Fibroblast of skin of right biceps (primary cell): ENCODE data around the gene CDT1.

Experiments
- DNase-seq: peaks from one replicate; pipeline ENCODE4 v3.0.0-alpha.2; 2013

CDT1 gene

DNA sequence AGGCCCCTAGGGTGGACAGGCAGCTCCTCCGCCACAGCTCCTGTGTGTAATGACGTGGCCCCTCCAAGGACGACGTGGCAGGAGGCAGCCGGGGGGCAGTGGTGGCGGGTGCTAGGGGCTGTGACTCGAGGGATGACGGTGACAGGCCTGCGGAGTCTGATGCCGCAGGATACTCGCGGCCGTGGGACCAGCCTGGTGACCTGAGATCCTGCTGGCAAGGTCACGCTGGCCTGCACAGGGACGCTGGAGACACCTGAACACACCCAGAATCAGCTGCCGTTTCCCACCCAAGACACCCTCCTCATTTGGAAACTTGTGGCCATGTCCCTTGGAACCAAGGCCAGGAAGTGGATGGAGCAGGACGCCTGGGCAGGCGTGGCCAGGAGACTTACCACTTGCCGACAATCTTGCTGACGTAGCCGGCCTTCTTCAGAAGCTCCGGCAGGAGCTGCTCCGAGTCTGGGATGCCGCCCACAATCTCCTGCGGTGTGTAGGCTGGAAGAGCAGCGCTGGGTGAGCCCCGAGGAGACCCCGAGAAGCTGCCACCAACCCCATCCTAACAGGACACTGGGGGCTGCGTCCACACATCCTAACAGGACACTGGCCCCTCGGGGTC lies 37.1 kb downstream of the CDT1 start:
- DNase-seq, result no peak

DNA sequence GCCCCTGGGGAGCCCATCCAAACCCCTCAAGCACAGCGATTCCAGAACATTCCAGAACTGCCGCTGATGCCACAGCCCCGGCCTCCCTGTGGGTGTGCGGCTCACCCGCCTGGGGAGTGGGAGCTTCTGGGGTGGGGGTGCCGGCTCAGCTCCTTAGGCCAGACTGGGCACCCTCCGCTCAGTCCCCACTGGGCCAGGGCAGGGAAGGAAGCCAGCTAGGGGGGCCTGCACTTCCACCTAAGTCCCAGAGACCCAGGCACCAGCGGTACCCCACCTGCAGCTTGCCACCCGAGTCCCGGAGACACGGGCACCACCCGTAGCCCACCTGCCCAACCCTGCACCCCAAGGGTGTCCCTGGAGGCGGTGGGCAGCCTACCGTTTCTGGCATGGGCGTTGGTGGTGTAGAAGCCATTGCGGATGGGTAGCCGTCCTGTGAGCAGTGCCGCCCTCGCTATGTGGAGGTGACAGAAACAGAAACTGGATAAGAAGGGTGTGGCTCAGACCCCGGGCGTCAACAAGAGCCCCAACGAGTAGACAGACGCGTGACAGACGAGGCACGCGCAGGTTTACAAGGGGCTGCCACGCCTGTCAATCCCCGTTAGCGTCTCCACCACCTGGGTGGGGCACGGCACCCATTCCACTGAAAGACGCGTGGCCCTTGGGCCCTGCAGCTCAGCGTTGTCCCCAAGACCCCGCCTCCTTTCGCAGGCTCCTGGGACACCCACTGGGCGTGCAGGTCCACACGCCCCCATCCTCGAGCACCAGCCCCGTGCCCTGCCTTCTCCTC lies 38.1 kb downstream of the CDT1 start:
- DNase-seq, result no peak

DNA sequence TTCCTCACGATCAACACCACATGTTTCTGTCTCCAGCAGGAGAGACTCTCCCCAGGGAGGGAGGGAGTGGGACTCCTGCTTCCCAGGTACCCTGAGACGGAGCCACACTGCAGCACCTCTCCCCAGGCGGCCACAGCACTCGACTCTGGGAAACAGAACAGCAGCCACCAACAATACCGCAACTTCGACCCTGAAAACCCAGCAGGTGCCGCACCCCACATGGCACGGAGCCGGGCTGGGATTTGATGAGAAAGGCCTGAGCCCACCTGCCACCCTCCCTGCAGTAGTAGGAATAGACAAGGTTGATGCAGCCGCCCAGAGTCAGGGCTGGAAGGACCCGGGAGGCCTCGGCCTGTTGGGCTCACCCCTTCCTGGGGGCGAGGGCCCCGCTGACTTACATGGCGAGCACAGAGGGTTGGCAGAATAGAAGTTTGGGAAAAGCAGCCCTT lies 38.7 kb downstream of the CDT1 start:
- no peak for DNase-seq

DNA sequence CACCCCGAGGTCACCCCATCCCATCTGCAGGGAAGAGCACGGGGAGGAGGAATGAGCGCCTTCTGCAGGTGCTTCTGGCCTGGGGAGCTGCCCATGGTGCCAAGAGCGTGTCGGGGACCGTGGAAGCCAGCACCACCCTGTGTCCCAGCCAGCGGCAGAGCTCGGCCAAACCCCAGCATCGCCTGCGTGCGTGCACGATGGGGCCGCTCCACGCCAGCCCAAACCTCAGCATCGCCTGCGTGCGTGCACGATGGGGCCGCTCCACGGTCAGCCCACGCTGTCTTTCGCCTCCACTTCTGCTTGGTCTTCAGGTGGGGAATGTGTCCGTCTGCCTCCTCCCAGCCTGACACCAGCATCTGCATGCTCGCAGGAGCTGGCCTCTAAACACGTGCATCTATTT lies 39.2 kb downstream of the CDT1 start:
- DNase-seq, result no peak

DNA sequence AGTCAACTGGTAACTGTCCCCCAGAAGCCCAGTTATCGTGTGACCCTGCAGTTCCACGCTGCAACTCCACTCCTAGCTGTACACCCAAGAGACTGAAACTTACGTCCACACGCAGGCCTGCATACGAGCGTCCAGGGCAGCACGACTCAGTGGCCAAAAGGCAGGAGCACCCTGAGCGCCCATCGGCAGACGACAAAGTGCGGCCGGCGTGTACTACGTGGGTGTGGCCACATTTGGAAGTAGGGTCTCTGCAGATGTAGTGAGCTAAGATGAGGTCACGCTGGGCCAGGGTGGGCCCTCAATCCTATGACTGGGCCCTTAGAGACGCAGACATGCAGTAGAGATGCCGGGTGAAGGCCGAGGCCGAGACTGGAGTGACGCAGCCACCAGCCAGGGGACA lies 39.7 kb downstream of the CDT1 start:
- DNase-seq, result no peak

DNA sequence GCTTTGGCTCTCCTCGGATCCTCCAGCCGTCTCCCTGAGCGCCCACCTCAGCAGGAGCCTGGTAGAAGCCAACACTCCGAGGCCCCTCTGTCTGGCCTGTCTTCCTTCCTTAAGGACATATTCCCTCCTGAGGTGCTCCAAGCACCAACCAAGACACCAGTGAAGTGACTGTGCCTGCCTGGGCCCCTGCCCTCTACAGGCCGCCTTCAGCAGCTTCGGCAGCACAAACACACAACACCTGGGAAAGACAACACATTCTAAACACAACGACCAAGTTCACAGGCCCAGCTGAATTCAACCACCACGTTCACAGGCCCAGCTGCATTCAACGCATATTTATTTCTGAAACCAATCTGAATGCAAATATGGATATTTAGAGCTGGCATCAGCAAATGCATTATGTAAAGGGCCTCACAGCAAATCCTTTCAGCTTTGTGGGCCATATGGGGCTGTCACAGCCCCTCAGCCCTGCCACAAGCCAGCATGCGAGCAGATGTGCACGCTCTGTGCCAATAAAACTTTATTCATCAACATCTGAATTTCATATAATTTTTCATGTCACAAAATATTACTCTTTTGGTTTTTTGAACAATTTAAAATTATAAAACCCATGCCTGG lies 40.9 kb downstream of the CDT1 start:
- DNase-seq, result no peak

DNA sequence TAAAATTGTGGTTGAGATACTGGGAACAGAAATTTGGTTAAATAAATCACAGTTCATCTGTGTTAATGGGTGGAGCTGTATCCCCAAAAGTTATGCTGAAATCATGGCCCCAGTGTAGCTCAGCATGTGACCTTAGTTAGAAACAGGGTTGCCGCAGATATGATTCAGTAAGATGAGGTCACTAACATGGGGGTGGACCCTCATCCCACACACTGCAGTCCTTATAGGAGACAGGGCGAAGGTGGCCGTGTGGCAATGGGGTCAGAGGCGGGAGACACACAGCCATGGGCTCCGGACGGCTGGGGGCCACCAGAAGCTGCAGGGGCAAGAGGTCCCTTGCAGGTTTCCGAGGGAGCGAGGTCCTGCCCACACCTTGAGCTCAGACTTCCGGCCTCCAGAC lies 42.5 kb downstream of the CDT1 start:
- no peak for DNase-seq

DNA sequence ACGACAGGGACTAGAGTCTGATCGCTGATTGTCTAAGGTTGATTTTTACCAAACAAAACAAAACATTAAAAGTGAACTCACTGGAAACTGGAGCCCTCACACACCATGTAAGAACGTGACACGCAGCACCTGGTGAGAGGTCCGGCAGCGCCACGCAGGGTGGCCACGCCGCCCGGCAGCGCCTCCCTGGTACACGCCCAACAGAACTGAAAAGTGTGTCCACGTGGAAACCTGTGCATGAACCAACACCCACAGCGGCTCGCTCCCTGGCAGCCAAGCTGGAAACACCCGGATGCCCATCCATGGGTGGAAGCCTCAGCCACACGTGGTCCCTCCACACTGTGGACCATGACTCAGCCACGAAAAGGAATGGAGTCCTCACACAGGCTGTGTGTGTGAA lies 44.1 kb downstream of the CDT1 start:
- no peak for DNase-seq

DNA sequence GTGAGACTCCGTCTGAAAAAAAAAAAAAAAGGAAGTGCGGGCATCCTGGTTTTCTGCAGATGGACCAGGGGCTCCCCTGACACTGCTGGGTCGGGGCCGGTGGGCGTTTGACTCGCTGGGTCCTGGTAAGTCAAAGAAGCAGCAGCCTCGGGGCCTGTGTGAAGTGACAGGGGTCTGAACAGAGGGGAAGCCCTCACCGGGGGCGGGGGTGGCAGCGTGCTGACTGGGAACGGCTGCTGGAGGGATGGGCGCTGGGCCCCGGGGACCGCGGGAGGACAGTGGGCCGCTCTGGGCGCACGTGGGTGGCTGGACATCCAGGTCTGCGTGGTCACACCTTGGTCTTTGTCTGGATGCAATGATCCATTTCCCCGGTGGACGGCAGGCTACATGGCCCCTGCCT lies 45.0 kb downstream of the CDT1 start:
- DNase-seq, result no peak

DNA sequence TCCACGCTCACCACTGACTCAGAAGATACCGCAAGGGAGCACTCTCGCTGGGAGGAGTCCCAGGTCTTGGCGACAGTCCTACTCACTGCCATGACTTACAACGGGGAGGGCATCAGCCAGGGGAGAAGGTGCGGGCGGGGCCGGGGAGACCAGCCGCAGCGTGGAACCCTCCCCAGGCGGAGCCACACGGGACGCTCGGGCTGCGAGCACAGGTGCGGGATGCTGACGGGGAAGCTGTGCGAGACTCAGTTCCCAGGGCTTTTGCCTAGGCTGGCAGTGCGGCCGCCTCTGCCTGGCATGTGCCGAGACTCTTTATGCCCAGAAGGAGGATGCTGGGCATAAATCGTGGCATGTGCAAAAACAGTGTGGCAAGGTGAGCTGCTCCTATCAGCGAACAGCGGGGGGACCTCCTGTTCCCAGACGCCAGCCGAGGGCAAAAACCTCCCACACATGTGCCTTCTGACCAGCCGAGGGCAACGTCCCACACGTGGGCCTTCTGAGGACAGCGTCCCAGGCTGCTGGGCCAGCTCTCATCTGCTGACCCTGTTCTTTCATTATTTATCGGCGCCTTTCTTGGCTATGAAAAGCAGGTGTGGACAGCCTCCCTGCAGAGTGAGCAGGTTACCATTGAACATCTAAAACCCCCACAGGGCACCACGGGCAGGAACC lies 47.1 kb downstream of the CDT1 start:
- DNase-seq, result no peak

DNA sequence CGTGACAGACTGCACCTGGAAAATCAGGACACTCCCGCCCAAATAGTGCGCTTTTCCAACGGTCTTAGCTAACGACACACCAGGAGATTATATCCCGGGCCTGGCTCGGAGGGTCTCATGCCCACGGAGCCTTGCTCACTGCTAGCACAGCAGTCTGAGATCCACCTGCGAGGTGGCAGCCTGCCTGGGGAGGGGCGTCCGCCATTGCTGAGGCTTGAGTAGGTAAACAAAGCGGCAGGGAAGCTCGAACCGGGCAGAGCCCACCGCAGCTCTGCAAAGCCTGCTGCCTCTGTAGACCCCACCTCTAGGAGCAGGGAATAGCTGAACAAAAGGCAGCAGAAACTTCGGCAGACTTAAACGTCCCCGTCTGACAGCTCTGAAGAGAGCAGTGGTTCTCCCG lies 48.0 kb downstream of the CDT1 start:
- DNase-seq, result no peak

DNA sequence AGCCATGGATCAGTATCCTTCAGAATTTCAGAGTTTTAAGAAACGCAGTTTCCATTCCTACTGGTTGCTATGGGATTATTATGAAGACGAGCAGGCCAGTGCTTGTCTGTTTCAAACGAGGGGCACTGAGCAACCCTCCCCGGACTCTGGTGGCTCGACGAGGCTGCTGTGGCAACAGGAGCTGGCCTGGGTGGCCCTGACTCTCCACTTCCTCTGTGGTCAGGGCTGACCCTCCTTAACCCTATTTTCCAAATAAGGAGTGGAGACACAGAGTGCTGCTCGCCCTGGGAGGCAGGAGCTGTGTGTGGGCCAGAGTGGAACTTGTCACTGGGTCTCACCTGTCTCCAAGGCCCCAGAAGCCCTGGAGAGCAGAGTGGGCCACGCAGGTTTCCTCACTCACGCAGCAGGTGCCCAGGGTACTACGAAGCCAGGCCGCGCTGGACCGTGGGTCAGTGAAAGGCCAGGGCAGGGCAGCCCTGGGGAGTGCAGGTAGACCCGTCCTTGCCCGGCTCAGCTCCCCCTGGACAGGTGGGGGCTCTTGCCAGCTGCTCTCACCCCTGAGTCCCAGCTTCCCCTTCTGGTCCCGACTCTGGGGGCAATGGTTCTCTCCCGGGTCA lies 49.8 kb downstream of the CDT1 start:
- no peak for DNase-seq

DNA sequence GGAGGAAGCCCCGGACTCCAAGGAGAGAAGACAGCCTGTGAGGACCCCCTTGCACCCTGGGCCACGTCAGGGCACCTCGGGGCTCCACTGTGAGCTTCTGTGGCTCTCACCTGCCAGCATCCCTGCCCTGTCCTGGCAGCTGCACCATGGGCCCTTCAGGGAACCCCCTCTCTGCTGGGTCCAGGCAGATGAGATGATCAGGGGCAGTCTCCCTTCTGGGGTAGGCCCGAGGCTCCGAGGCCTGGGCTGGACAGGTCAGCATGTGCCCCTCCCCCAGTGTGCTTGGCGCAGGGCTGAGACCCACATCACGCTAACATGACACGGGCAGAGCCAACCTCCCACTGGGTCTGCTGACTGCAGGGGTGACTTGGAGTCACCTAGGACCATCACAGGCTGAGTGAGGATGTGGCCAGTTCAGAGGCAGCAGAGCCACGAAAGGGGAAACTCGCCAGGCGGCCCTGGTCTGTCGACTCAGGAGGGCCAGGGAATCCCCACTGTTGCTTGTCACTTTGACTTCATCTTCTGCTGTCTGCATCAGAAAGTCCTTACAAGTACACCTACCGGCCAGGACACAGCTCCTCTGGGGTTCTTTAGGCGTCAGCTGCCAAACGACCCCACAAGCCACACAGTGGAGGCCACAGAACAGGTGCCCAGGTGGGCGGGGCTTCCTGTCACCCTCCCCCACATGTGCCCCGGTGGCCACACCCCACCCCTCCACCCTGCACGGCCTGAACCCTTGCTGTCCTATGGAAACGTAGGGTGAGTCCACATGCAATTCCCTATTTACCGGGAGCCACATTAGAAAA lies 50.9 kb downstream of the CDT1 start:
- no peak for DNase-seq

DNA sequence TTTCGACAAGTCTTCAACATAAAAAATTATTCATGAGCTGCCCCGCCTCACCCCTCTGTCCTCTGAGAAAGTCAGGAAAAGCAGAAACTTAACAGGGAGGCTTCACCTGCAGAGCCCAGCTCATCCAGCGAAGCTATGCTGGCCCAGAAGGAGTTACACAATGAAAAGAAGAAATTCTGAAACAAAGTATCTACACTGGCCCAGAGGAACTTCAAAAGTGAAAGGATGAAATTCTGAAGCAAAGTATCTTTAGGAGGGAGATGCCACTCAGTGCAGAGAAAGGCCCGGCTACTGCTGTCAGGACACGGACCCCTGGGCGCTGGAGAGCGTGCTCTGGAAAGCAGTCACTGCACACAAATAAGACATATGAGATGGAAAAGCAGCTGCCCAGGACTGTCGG lies 51.6 kb downstream of the CDT1 start:
- DNase-seq, result no peak

DNA sequence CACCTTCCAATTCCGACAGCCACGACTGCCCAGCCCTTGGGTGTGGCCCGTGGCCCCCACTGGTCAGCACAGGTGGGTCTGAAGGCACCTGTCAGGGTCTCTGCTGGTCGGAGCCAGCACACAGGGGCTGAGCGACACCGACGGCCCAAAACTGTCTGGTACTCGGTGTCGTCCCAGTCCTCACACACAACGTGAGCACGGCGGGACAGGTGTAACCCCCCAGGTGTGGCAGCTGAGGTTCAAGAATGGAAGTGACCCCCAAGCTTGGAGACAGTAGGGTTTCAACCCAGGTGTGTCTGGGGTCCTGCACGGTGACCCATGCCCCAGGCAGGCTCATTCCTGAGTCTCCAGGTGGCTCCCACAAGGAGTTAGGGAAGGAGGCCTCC lies 52.1 kb downstream of the CDT1 start:
- no peak for DNase-seq

DNA sequence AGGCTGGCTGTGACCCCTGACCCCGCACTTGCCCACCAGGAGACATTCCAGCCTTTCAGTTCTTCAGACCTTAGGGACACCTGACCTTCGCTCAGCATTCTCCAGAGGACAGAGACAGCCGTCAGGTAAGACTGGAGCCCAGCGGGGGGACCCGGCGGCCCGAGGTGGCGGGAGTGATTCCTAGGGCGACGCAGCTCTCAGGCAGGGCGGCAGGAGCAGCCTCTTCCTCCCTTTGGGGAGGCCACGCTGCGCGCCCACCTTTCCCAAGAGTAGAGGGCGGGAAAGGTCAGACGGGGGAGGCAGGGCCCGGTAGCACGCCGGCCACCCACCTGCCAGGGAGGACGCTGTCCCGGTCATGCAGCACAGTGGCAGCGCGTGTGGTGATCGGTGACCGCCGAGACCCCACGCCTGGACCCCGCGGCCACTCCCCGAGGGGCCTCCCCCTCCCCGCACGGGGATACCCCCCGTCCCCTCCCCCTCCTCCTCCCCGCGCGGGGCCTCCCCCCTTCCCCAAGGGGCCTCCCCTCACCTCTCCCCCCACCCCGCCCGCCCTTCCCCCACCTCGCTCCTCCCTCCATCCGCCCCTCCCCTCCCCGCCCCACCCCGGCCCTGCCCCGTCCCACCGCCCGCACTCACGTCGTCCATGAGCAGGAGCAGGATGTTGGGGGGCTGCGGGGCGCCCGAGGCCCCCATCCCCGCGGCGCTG lies 52.7 kb downstream of the CDT1 start:
- no peak for DNase-seq

DNA sequence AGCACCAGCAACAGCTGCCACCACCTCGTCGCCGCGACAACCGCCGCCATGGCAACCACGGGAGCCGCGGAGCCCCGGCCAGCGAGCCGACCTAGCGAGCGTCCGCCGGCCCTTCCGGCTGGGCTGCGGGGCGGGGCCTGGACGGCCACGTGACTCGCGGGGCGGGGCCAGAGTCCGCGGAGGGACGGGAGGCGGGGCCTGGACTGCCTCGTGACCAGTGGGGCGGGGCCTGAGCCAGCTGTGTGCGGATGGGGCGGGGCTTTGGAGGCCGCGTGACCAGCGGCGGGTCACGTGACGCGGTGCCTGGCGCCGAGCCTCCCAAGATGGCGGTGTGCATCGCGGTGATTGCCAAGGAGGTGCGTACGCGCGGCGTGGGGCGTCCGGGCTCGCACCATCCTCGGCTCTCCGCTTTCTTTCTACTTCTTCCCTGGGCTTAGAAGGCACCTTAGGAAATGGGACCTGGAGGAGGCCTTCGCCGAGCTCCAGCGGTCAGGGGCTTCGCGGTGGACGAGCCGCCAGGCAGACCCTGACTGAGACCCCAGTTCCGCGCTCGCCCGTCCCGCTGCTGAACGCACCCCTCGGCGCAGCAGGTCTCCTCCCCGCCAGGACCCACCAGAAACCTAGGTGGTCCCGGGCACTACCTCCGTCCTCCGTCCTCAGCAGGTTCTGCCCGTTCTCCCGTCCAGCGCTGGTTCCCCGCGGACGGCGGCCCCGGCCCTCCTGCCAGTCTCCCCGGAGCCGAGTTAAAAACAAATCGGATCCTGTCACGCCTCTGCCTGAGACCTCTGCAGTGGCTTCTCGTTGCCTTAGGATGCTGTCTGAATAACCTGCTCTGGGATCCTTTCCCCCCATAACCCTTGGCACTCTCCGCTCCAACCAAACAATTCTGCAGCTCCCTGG lies 53.5 kb downstream of the CDT1 start, which contains the start of the genes GALNS and TRAPPC2L:
GALNS (minus strand) TSS at position 120 of the 900 bp plus-strand sequence; CDS start at position 50, 70 bp downstream.
TRAPPC2L (plus strand) TSS at position 300 of the 900 bp plus-strand sequence; CDS start at position 324, 24 bp downstream.
- DNase-seq, result peak; percentile 93

DNA sequence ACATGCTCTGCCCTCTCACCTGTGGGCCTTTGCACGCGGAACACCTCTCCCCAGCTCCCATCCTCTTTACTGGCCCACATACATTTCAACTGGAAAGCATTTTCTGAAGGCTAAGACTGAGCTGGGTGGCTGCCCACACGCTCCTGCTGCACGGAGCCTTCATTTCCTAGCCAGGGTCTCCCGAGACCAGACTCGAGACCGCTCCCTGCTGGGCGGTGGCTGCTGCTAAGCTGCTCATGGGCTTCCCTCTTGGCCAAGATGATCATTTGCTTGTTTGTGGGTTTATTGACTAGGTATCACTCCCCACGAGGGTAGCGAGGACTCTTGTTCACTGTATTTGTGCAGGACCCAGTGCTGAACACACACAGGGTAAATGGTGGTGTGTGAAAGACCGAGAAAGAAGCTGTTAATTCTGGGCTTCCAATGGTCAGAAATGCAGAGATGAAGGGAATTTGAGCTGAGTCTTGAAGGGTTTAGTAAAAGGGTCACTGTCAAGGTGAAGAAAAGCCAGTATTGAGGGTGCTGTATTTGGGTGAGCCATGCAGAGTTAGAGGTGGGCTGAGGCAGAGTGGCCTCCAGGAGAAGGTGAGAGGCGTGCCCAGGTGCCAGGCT lies 54.2 kb downstream of the CDT1 start:
- DNase-seq, result peak; percentile 69
